Measurements from ENCODE around the gene AVPR1A.
"Not testable (repeated sequence)": the region's sequence is repeated elsewhere in the genome, so short reads cannot be mapped to it uniquely, and the experiment has no call there.

Gene AVPR1A

GRCh38 chr12:63150713-63151622 is at the start of gene AVPR1A:
AVPR1A (minus strand) TSS chr12:63151201; CDS start chr12:63150836, 365 bp downstream.
- DNase-seq, result peak; percentile 78

GRCh38 chr12:63196168-63196567 is 45.2 kb upstream of the AVPR1A start:
- no peak for DNase-seq

- no peak for DNase-seq
Measured at GRCh38 chr12:63179224-63179623, 28.2 kb upstream of the AVPR1A start.

- DNase-seq, result no peak
Measured at GRCh38 chr12:63170321-63170720, 19.3 kb upstream of the AVPR1A start.

GRCh38 chr12:63167741-63168140 is 16.7 kb upstream of the AVPR1A start:
- DNase-seq, result not testable (repeated sequence)

- DNase-seq, result peak; percentile 86
Measured at GRCh38 chr12:63164911-63165310, 13.9 kb upstream of the AVPR1A start.

GRCh38 chr12:63163541-63163940 is 12.5 kb upstream of the AVPR1A start:
- DNase-seq, result peak; percentile 47

- no peak for DNase-seq
Measured at GRCh38 chr12:63155375-63155774, 4.4 kb upstream of the AVPR1A start.

- no peak for DNase-seq
Measured at GRCh38 chr12:63154560-63154959, 3.6 kb upstream of the AVPR1A start.

GRCh38 chr12:63152321-63152700 is 1.3 kb upstream of the AVPR1A start:
- peak; percentile 59 for DNase-seq

- peak; percentile 90 for DNase-seq
Measured at GRCh38 chr12:63151623-63152320, 771 bp upstream of the AVPR1A start.

- DNase-seq, result peak; percentile 60
Measured at GRCh38 chr12:63149909-63150712, 890 bp downstream of the AVPR1A start.

- no peak for DNase-seq
Measured at GRCh38 chr12:63144556-63144955, 6.4 kb downstream of the AVPR1A start.

GRCh38 chr12:63138488-63138887 is 12.5 kb downstream of the AVPR1A start:
- DNase-seq, result no peak

- no peak for DNase-seq
Measured at GRCh38 chr12:63133981-63134380, 17.0 kb downstream of the AVPR1A start.

GRCh38 chr12:63132201-63132600 is 18.8 kb downstream of the AVPR1A start:
- no peak for DNase-seq

- DNase-seq, result no peak
Measured at GRCh38 chr12:63129927-63130326, 21.1 kb downstream of the AVPR1A start.

GRCh38 chr12:63124778-63125177 is 26.2 kb downstream of the AVPR1A start:
- no peak for DNase-seq

- DNase-seq, result peak; percentile 54
Measured at GRCh38 chr12:63103494-63104131, 47.4 kb downstream of the AVPR1A start.

- no peak for DNase-seq
Measured at GRCh38 chr12:63101920-63102319, 49.1 kb downstream of the AVPR1A start.

GRCh38 chr12:63098851-63099250 is 52.1 kb downstream of the AVPR1A start:
- peak; percentile 42 for DNase-seq

GRCh38 chr12:63095369-63095980 is 55.5 kb downstream of the AVPR1A start:
- no peak for DNase-seq

Data from NCI-H69 (cell line).